Testis (tissue), 3 donors: Measurements from ENCODE around the gene PRKG1. TPM values are rescaled to one million over a fixed set of nuclear protein-coding genes. Genes with fewer than 3 reads are reported as not detected.

ENCODE experiments used
- DNase-seq: peaks from one replicate; pipeline ENCODE4 v3.0.0-alpha.2; 2019
- H3K27ac ChIP-seq, 2 donors: fragments of 200-600 bp; sonication (generic); one replicate each; pipeline ENCODE4 v1.5.1; 2019
- H3K27me3 ChIP-seq: fragments of 200-600 bp; sonication (generic); one replicate; pipeline ENCODE4 v1.5.1; 2019
- H3K36me3 ChIP-seq: fragments of 200-600 bp; sonication (generic); one replicate; pipeline ENCODE4 v1.5.1; 2017; ENCODE audit warnings: low read depth; ENCODE audit errors: missing control alignments
- H3K4me1 ChIP-seq: fragments of 200-600 bp; sonication (generic); one replicate; pipeline ENCODE4 v1.5.1; 2019
- H3K4me3 ChIP-seq, 2 donors: fragments of 200-600 bp; sonication (generic); one replicate each; pipeline ENCODE4 v1.5.1; 2017 to 2019
- H3K9me3 ChIP-seq: fragments of 200-600 bp; sonication (generic); one replicate; pipeline ENCODE4 v1.5.1; 2017
- CTCF ChIP-seq, 3 experiments: fragments of 450-650 bp in 2 of 3; fragments of 200-600 bp in 1 of 3; sonication (generic) in 1 of 3; IDR thresholded peaks; one replicate each; pipeline ENCODE4 v1.5.1; 2016 to 2019; ENCODE audit warnings: antibody characterized with exemption in 3 of 3, mild to moderate bottlenecking in 2 of 3, moderate library complexity in 1 of 3
- POLR2A ChIP-seq: fragments of 450-650 bp; IDR thresholded peaks from one replicate; pipeline ENCODE4 v1.6.1; 2017; ENCODE audit warnings: antibody characterized with exemption, mild to moderate bottlenecking, moderate library complexity
- WGBS, 2 donors: methylation state at CpG; one replicate each; pipeline ENCODE4 v1.1.5; 2018; 5-methylcytosine and 5-hydroxymethylcytosine counted together
- intact Hi-C: fragments of 100-400 bp; cut with DNase I; formaldehyde crosslinking; loops from one replicate; pipeline ENCODE4 v1.15.1; 2023; ENCODE audit warnings: low total_unique reads
- polyA plus RNA-seq: library from polyadenylated mRNA; stranded (reverse); fragments of 350-450 nt; fragmentation: Illumina TruSeq; extraction: RNeasy Lipid Tissue Mini Kit (QIAGEN cat#74804); gene quantifications from one replicate; pipeline ENCODE4 v1.2.3, GENCODE V29; 2014; ENCODE audit warnings: low read depth, low replicate concordance; ENCODE audit not compliant: insufficient read depth
- total RNA-seq, 2 donors: library from RNA; depleted of rRNA; stranded (reverse); fragments of >200 nt; gene quantifications; one replicate each; pipeline ENCODE4 v1.2.3, GENCODE V29; 2016

The PRKG1 gene
- total and polyA plus RNA-seq, 3 donors from 2014 or later, result 6.3 to 15.3 (median 12.5) TPM

GRCh38 chr10:51300617-51301304 is 226.5 kb downstream of the PRKG1 start:
- Histone ChIP-seq H3K36me3 (no peaks in the 10 kb centered on the region), H3K4me3 (no peak overlapping the region), H3K4me1 (no peaks in the 10 kb centered on the region), H3K9me3 (no peaks in the 10 kb centered on the region), H3K27ac (peak overlapping the region in 1 of 2 donors; percentile 36), H3K27me3 (no peaks in the 10 kb centered on the region)
- TF ChIP-seq CTCF (IDR thresholded peaks at IDR 0.05) (no peak), POLR2A (no peak)
- WGBS, 2 donors, result 42 to 43% methylated on average over 2 of the region's 2 CpGs
- intact Hi-C loops, result no loop called here
- no peak for DNase-seq

GRCh38 chr10:51301644-51302043 is 227.4 kb downstream of the PRKG1 start:
- H3K27ac ChIP-seq, result peak overlapping the region in 1 of 2 donors; percentile 36

GRCh38 chr10:51302316-51302715 is 228.0 kb downstream of the PRKG1 start:
- H3K4me1 ChIP-seq, result no peaks in the 10 kb centered on the region
- WGBS, 2 donors, result 52 to 58% methylated on average over 1 of the region's 1 CpG
- DNase-seq, result no peak
- intact Hi-C loops, result no loop called here
- peak overlapping the region in 1 of 2 donors; percentile 36 for H3K27ac ChIP-seq
- no peak for TF ChIP-seq POLR2A
- TF ChIP-seq CTCF (IDR thresholded peaks at IDR 0.05), result no peak
- H3K9me3 ChIP-seq, result no peaks in the 10 kb centered on the region
- no peak overlapping the region for H3K4me3 ChIP-seq
- no peaks in the 10 kb centered on the region for H3K27me3 ChIP-seq
- H3K36me3 ChIP-seq, result no peaks in the 10 kb centered on the region

More at GRCh38 chr10:51301644-51302043, 227.4 kb downstream of the PRKG1 start:
- DNase-seq, result no peak
- no peaks in the 10 kb centered on the region for H3K27me3 ChIP-seq
- no peaks in the 10 kb centered on the region for H3K36me3 ChIP-seq
- H3K9me3 ChIP-seq, result no peaks in the 10 kb centered on the region
- TF ChIP-seq CTCF (IDR thresholded peaks at IDR 0.05), result no peak
- no peak for TF ChIP-seq POLR2A
- no peak overlapping the region for H3K4me3 ChIP-seq
- 59 to 71% methylated on average over 5 of the region's 5 CpGs for WGBS, 2 donors
- intact Hi-C loops, result no loop called here
- no peaks in the 10 kb centered on the region for H3K4me1 ChIP-seq

DNA sequence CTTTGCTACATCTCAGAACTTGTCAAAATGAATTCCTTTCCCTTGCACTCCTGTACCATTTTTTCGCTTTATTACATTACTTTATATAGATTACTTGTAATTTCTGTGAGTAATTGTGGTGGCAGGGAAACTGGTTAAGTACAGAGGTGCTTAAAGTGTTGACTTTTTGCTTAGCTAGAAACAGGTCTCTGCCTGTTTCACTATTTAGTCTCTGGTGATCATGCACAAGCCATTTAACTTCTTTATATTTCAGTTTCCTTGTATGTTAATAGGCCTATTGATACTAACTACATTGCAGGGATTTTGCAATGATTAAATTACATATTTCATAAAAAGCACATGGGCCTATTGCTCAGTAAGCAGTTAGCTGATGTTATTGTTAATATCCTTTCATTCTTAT is 233.8 kb downstream of the PRKG1 start:
- no peaks in the 10 kb centered on the region for H3K27me3 ChIP-seq
- H3K27ac ChIP-seq, result no peak overlapping the region
- DNase-seq, result no peak
- H3K36me3 ChIP-seq, result no peaks in the 10 kb centered on the region
- intact Hi-C loops, result no loop called here
- WGBS, 2 donors, result 88% methylated on average over 1 of the region's 1 CpG
- H3K9me3 ChIP-seq, result no peaks in the 10 kb centered on the region
- H3K4me1 ChIP-seq, result no peaks in the 10 kb centered on the region
- TF ChIP-seq POLR2A, result no peak
- TF ChIP-seq CTCF (IDR thresholded peaks at IDR 0.05), result no peak
- no peak overlapping the region for H3K4me3 ChIP-seq

GRCh38 chr10:51311228-51311627 is 236.9 kb downstream of the PRKG1 start:
- 85 to 86% methylated on average over 2 of the region's 2 CpGs for WGBS, 2 donors
- Histone ChIP-seq H3K9me3 (no peaks in the 10 kb centered on the region), H3K4me1 (no peaks in the 10 kb centered on the region), H3K36me3 (no peaks in the 10 kb centered on the region), H3K4me3 (no peak overlapping the region), H3K27me3 (no peaks in the 10 kb centered on the region), H3K27ac (no peak overlapping the region)
- no peak for DNase-seq
- intact Hi-C loops, result no loop called here
- no peak for TF ChIP-seq CTCF (IDR thresholded peaks at IDR 0.05)
- no peak for TF ChIP-seq POLR2A
